Omental fat pad (tissue), 4 donors: ENCODE data around the gene INTS11. TPM values are rescaled to one million over a fixed set of nuclear protein-coding genes. Genes with fewer than 3 reads are reported as not detected.

Experiments
- ATAC-seq: fragments of 150-250 bp; one replicate; pipeline ENCODE4 v1.9.1; 2016; ENCODE audit warnings: mild to moderate bottlenecking, moderate library complexity; ENCODE audit not compliant: low FRiP score
- DNase-seq: peaks from one replicate; pipeline ENCODE4 v3.0.0-alpha.2; 2019; ENCODE audit warnings: low spot score
- total RNA-seq, 4 donors: library from RNA; depleted of rRNA; stranded (reverse); fragments of >200 nt; gene quantifications; one replicate each; pipeline ENCODE4 v1.1.0, GENCODE V29; 2016
- TF ChIP-seq, protein P1 (sequence below), 3 donors: fragments of 450-650 bp; IDR thresholded peaks; one replicate each; pipeline ENCODE4 v1.5.1; 2016 to 2017; ENCODE audit warnings: antibody characterized with exemption in 3 of 3, mild to moderate bottlenecking in 3 of 3, moderate library complexity in 2 of 3

Gene INTS11
- total RNA-seq, 4 donors from 2014 or later = 71.9 to 103 (median 86.2) TPM

DNA sequence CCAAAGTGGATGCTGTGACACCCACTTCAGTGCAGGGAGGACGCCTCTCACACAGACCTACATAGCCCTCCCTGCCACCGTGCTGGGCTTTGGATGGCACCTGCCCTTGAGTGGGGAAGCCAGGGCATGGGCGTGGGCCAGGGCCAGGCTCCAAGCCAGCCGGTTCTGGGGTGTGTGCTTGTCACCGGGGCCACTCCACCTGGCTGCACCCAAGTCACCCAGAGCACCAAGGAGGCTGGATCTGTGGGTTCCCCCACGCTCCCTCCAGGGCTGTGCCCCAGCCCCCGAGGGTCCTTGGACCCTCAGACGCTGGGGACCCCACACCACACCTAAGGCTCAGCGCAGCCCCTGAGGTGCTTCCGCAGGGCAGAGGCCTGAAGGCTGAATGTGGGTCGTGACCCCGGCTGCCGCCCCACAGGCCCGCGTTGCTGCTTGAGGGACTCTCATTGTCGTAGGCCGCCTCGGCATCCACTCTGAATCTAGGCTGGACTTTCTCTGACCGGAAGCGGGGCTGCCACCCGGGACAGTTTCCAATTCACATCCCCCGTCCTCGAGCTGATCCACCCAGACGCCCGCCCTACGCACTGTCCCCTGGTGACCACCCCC, 32.4 kb upstream of the INTS11 start:
- ATAC-seq (no peak), DNase-seq (no peak)
- TF ChIP-seq, protein P1, sequence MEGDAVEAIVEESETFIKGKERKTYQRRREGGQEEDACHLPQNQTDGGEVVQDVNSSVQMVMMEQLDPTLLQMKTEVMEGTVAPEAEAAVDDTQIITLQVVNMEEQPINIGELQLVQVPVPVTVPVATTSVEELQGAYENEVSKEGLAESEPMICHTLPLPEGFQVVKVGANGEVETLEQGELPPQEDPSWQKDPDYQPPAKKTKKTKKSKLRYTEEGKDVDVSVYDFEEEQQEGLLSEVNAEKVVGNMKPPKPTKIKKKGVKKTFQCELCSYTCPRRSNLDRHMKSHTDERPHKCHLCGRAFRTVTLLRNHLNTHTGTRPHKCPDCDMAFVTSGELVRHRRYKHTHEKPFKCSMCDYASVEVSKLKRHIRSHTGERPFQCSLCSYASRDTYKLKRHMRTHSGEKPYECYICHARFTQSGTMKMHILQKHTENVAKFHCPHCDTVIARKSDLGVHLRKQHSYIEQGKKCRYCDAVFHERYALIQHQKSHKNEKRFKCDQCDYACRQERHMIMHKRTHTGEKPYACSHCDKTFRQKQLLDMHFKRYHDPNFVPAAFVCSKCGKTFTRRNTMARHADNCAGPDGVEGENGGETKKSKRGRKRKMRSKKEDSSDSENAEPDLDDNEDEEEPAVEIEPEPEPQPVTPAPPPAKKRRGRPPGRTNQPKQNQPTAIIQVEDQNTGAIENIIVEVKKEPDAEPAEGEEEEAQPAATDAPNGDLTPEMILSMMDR (IDR thresholded peaks at IDR 0.05) = no peak

DNA sequence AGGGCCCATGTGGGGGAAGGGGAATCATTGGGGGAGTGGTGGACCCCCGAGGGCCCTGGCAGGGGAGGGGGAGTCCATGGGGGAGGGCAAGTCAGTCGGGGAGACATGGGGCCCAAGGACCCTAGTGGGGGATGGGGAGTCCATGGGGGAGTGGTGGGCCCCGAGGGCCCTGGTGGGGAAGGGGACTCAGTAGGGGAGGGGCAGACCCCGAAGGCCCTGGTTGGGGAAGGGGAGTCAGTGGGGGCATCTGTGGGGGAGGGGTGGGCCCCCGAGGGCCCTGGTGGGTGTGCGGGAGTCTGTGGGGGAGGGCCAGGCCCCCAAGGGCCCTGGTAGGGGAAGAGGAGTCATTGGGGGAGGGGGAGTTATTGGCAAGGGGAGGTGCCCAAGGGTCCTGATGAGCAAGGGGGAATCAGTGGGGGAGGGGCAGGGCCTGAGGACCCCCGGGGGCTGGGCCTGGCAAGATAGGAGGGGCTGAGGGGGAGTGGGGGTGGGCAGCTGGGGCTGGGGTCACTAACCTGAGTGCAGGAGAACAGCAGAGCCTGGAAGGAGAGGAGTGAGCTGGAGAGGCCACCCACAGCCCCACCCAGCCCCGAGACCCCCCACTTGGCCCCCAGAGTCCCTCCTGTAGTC, 31.8 kb upstream of the INTS11 start:
- TF ChIP-seq, protein P1 (IDR thresholded peaks at IDR 0.05) = no peak
- DNase-seq = no peak
- ATAC-seq = no peak

DNA sequence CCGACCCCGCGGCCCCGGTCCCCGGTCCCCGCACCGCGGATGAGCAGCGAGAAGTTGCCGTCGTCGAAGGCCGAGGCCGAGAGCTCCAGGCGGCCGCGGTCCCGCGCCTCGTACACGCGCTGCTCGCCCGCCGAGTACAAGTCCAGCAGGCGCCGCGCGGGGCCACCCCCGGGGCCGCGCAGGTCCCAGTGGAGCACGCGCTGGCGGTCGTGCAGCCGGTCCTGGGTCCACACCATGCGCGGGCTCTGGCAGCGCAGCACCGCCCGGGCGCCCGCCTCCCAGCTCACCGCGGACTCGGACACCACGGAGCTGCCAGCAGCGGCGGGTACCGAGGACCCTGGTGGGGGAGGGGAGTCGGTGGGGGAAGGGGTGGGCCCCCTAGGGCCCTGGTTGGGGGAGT, 31.0 kb upstream of the INTS11 start:
- TF ChIP-seq, protein P1 (IDR thresholded peaks at IDR 0.05) = no peak
- no peak for ATAC-seq

DNA sequence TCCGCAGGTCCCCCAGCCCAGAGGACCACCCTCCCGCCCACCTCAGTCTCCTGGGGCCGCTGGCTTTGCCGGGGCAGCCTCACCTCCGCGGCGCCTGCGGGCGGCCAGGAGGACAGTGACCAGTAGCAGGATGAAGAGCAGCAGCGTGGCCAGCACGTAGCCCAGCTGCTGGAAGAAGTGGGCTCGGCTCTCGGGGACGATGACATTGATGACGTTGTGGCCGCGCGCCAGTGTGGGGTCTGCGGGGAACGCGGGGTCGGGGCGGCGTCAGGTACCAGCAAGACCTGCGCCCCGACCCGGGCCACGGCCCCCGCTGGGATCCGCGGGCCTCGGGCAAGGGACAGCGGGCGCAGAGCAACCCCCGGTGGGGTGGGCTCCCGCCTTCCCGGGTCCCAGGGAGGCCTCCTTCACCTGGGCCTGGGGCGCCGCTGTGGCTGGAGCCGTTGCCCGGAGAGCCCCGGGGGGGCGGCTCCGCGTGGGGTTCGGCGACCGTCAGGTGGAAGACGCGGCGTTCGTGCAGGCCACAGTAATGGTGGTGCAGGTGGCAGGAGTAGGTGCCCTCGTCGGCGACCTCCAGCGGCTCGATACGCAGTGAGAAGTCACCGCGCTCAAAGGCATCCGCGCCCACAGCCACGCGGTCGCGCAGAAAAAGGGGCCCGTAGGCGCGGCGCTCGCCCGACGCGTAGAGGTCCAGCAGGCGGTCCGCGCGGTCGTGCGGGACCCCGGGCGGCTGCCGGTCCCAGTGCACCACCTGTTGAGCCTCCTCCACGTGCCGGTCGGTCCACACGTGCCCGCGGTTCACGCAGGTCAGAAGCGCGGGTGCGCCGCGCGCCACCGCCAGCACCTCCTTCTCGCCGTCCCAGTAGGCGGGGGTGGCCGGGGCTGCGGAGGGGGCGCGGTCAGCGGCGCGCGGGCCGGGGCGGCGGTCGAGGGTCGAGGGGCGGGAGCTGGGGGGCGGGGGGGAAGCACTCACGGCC, 30.1 kb upstream of the INTS11 start:
- ATAC-seq (no peak), DNase-seq (no peak)
- TF ChIP-seq, protein P1 (IDR thresholded peaks at IDR 0.05) = no peak

More for the DNA sequence above, 31.0 kb upstream of the INTS11 start:
- no peak for DNase-seq

DNA sequence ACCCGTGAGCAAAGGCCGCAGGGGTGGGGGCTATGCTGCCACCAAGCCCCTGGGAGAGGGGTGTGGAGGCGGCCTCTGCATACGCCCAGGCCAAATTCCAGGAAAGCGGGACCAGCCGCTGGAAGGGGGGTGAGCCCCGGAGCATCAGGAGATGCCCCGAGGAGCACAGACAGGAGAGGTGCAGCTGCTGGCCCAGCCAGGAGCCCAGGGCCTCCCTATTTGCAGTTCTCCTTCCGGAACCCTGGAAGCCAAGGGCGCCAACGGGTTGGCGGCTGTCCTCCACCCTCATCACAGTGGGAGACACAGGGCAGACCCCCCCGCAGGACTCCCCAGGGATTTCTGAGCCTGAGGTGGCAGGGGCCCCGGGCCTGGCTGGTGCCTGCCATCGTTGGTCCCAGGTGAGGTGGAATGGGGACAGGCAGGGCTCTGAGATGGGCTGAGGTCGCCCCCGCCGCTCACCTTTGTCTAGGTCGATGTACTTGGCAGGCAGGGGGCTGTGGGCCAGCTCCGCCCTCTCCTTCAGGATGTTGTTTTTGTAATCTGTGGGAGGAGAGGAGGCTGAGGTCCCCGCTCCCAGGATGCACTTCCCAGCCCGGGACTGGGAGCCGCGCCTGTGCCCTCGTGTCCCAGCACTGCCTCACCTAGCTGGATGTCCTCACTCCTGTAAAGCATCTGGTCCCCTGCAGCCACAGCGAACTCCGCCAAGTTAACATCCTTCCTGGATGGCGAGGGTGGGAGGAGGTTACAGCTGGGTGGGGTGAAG, 29.1 kb upstream of the INTS11 start:
- no peak for ATAC-seq
- TF ChIP-seq, protein P1 (IDR thresholded peaks at IDR 0.05) = no peak
- no peak for DNase-seq

DNA sequence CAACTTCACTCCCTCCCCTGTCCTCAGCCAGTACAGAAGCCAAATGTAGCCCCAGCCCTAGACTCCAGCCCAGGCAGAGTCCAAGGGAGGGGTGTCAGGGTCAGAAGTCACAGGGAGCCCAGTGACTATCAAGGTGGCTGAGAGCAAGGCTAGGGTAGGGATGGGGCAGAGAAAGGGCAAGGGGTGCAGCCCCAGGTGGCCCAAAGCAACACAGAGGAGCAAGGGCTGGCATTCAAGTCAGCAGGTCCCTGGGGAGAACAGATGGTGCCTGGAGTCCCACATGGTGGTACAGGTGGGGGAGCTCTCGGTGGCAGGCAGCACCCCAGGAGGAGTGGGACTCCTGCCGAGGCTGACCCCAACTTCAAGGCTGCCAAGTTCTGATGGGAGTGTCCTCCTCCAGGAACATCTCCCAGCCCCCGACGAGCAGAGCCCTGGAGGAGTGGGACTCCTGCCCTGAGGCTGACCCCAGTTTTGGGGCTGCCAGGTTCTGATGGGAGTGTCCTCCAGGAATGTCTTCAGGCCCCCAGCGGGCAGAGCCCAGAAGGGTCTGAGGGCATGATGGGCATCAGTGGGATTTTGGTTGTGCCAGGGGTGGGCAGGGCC, 28.4 kb upstream of the INTS11 start:
- TF ChIP-seq, protein P1 (IDR thresholded peaks at IDR 0.05) = no peak
- no peak for ATAC-seq
- DNase-seq = no peak
